KMS-11 (cell line): ENCODE measurements around the gene MEGF10.

Source experiments
- H2AFZ ChIP-seq: fragments of 200-600 bp; sonication (generic); 2 replicates; pipeline ENCODE4 v1.6.1; 2016; ENCODE audit warnings: antibody characterized with exemption, mixed run types, low read depth
- H3K27ac ChIP-seq: fragments of 200-600 bp; sonication (generic); 2 replicates; pipeline ENCODE4 v1.6.1; 2016; ENCODE audit warnings: mild to moderate bottlenecking, mixed run types
- H3K27me3 ChIP-seq: fragments of 200-600 bp; sonication (generic); 2 replicates; pipeline ENCODE4 v1.6.1; 2017; ENCODE audit warnings: mild to moderate bottlenecking, low read depth, mixed run types, moderate library complexity; ENCODE audit not compliant: insufficient read depth
- H3K36me3 ChIP-seq: fragments of 200-600 bp; sonication (generic); 2 replicates; pipeline ENCODE4 v1.6.1; 2017; ENCODE audit warnings: mild to moderate bottlenecking, mixed run types; ENCODE audit not compliant: insufficient read depth
- H3K4me1 ChIP-seq: fragments of 200-600 bp; sonication (generic); 2 replicates; pipeline ENCODE4 v1.6.1; 2016; ENCODE audit warnings: mild to moderate bottlenecking, low read depth, mixed run types; ENCODE audit not compliant: poor library complexity, severe bottlenecking
- H3K4me2 ChIP-seq: fragments of 200-600 bp; sonication (generic); 2 replicates; pipeline ENCODE4 v1.7.0; 2016; ENCODE audit warnings: mild to moderate bottlenecking, mixed run types
- H3K4me3 ChIP-seq: fragments of 200-600 bp; sonication (generic); IDR thresholded peaks from 2 replicates; pipeline ENCODE4 v1.6.1; 2017; ENCODE audit warnings: low read depth, low read length, mixed read lengths; ENCODE audit not compliant: insufficient read depth
- H3K79me2 ChIP-seq: fragments of 200-600 bp; sonication (generic); 2 replicates; pipeline ENCODE4 v1.6.1; 2016; ENCODE audit warnings: low read depth, mixed run types; ENCODE audit not compliant: insufficient read depth
- H3K9ac ChIP-seq: fragments of 200-600 bp; sonication (generic); 2 replicates; pipeline ENCODE4 v1.6.1; 2016; ENCODE audit warnings: mild to moderate bottlenecking, mixed run types
- H4K20me1 ChIP-seq: fragments of 200-600 bp; sonication (generic); 2 replicates; pipeline ENCODE4 v1.6.1; 2016; ENCODE audit warnings: mild to moderate bottlenecking, mixed run types; ENCODE audit not compliant: insufficient read depth
- TF ChIP-seq, protein P1 (sequence below): fragments of 200-600 bp; sonication (generic); conservative IDR thresholded peaks from 2 replicates; pipeline ENCODE4 v1.6.1; 2017; ENCODE audit warnings: low read depth, mild to moderate bottlenecking, antibody characterized with exemption, low read length, moderate library complexity, mixed read lengths

Gene MEGF10

DNA sequence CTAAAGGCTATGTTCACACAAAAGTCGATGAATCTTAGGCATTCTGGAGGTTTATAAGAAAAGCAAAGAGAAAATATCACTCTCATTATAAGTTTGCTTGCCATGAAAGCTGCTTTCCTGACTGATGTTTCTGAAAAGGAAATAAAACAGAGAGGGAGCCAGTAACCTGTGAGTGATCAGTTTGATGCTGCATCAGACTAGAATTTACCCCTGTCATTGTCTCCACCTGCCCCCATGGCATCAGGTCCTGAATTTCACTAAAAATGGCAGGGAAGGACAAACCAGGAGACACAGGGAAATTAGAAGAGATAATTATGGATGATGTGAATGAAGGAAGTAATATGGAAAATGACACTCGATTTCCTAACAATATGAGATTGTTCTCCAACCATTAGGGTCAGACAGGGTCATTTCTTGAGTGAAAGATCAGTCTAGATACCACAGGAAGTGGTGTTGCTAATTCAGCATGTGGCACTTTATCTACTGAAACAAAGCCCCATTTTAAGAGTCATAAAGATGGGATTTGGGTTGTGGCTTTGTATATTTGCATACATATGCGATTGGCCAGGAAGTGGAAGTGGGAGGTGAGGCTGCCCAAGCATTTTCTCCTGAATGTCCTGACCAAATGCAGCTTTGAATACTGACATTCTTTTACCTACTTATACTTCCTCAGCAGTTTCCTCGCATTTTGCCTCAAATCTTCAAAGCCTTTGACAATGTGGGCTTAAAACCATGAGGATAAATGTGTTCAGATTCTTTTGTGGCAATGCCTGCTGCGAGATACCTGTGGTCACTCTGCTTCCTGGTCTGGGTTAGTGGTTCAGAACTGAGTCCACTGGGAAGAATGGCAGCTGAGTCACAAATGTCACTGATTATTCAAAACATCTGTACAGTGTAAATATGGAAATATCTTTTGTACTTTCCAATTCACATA lies 29.7 kb downstream of the MEGF10 start:
- peak overlapping the region; percentile 43 for H2AFZ ChIP-seq
- H3K4me1 ChIP-seq = peaks cover 35% of the 10 kb centered on the region
- TF ChIP-seq, protein P1, sequence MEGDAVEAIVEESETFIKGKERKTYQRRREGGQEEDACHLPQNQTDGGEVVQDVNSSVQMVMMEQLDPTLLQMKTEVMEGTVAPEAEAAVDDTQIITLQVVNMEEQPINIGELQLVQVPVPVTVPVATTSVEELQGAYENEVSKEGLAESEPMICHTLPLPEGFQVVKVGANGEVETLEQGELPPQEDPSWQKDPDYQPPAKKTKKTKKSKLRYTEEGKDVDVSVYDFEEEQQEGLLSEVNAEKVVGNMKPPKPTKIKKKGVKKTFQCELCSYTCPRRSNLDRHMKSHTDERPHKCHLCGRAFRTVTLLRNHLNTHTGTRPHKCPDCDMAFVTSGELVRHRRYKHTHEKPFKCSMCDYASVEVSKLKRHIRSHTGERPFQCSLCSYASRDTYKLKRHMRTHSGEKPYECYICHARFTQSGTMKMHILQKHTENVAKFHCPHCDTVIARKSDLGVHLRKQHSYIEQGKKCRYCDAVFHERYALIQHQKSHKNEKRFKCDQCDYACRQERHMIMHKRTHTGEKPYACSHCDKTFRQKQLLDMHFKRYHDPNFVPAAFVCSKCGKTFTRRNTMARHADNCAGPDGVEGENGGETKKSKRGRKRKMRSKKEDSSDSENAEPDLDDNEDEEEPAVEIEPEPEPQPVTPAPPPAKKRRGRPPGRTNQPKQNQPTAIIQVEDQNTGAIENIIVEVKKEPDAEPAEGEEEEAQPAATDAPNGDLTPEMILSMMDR = no peak
- H3K36me3 ChIP-seq = no peaks in the 10 kb centered on the region
- peak overlapping the region; percentile 83 for H3K4me2 ChIP-seq
- H3K27me3 ChIP-seq = no peaks in the 10 kb centered on the region
- no peaks in the 10 kb centered on the region for H3K79me2 ChIP-seq
- no peak overlapping the region for H3K4me3 ChIP-seq
- no peaks in the 10 kb centered on the region for H4K20me1 ChIP-seq
- H3K9ac ChIP-seq = no peak overlapping the region
- H3K27ac ChIP-seq = peak overlapping the region; percentile 46; the same call in 1 of the 2 replicates

DNA sequence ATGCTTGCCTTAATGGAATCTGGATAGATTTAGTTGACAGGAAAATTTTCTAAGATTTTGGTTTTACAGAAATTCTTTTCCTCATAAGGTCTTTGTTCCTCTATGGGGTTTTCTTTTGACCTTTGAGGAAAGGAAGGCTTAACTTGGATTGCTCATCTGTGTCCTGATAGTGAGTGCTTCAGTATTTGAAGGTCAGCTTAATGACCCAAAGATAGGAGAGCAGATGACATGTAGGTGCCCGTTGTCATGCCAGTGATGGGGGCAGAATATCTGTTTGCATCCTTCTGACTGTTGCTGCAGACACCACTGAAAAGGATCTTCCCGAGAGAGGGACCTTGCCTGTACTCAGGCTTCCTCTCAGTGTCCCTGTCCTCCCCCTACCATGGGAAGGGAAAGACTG lies 30.9 kb downstream of the MEGF10 start:
- TF ChIP-seq, protein P1 = no peak
- Histone ChIP-seq H3K27ac (no peak overlapping the region), H3K27me3 (no peaks in the 10 kb centered on the region), H3K4me1 (peaks cover 35% of the 10 kb centered on the region), H3K4me3 (no peak overlapping the region), H4K20me1 (no peaks in the 10 kb centered on the region), H3K9ac (no peak overlapping the region), H2AFZ (no peak overlapping the region), H3K36me3 (no peaks in the 10 kb centered on the region), H3K79me2 (no peaks in the 10 kb centered on the region), H3K4me2 (peak overlapping the region; percentile 83)

DNA sequence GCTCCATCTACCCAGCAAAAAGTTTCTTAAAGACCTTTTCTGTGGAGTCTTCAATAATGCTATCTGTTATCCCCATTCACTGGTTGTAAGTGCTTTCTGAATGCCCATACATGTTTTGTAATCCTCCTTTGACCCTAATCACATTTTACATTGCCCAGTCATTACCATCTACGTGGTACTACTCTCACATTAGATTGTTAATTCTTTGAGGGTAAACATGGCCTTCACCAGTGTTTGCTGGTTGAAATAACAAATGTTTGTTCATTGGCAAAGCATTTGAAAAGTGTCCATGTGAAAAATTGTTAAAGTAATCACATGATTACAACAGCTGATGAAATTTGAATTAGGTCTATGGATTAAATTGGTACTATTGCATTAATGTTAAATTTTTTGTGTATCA lies 31.8 kb downstream of the MEGF10 start:
- Histone ChIP-seq H3K4me2 (no peak overlapping the region; the same call in 1 of the 2 replicates), H3K4me1 (peaks cover 35% of the 10 kb centered on the region), H4K20me1 (no peaks in the 10 kb centered on the region), H3K4me3 (no peak overlapping the region), H2AFZ (no peak overlapping the region), H3K9ac (no peak overlapping the region), H3K27ac (no peak overlapping the region), H3K27me3 (no peaks in the 10 kb centered on the region), H3K79me2 (no peaks in the 10 kb centered on the region), H3K36me3 (no peaks in the 10 kb centered on the region)
- TF ChIP-seq, protein P1 = no peak

DNA sequence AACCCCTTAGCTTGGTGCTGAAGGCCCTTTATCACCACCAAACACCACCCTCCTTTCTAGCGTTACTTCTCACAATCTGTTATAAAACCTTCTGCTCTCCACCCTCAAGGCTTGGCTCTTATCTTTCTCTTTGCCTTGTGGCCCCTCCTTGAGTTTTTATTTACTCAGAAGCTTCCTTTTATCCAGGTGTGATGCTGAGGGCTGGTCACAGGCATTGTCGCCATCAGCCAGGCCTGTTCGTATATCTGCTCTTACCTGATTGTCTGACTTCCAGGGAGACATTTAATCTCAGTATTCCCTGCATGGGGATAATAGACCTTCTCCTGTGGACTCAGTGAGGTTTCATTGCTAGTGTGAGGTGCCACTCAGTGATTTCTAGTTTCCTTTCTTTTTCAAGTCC lies 34.2 kb downstream of the MEGF10 start:
- Histone ChIP-seq H3K27ac (no peak overlapping the region), H2AFZ (no peak overlapping the region), H3K27me3 (no peaks in the 10 kb centered on the region), H4K20me1 (no peaks in the 10 kb centered on the region), H3K4me3 (no peak overlapping the region), H3K79me2 (no peaks in the 10 kb centered on the region), H3K9ac (no peak overlapping the region), H3K4me2 (no peak overlapping the region), H3K36me3 (no peaks in the 10 kb centered on the region), H3K4me1 (peaks cover 29% of the 10 kb centered on the region)
- TF ChIP-seq, protein P1 = no peak
